Left hindlimb (tissue), 1 donor: ENCODE measurements around the gene FMC1.
"Not testable (repeated sequence)": the region's sequence is repeated elsewhere in the genome, so short reads cannot be mapped to it uniquely, and the experiment has no call there.

Source experiments
- DNase-seq: peaks from one replicate; pipeline ENCODE4 v3.0.0-alpha.2; 2018

Gene FMC1

GRCh38 chr7:139340808-139341057 lies 404 bp upstream of the FMC1 start:
- no peak for DNase-seq

GRCh38 chr7:139341776-139342226 lies 664 bp downstream of the FMC1 start:
- DNase-seq, result no peak

GRCh38 chr7:139345042-139345441 lies 3.9 kb downstream of the FMC1 start:
- no peak for DNase-seq

GRCh38 chr7:139351027-139351426 lies 9.9 kb downstream of the FMC1 start:
- DNase-seq, result no peak

GRCh38 chr7:139354729-139355128 lies 13.6 kb downstream of the FMC1 start:
- DNase-seq, result no peak

- DNase-seq, result no peak
Measured at GRCh38 chr7:139355320-139355719, 14.2 kb downstream of the FMC1 start.

GRCh38 chr7:139357729-139358506 lies 16.8 kb downstream of the FMC1 start:
- not testable (repeated sequence) for DNase-seq

GRCh38 chr7:139358541-139359365 lies 17.6 kb downstream of the FMC1 start:
- no peak for DNase-seq

- DNase-seq, result peak; percentile 100
Measured at GRCh38 chr7:139359366-139360209, 18.5 kb downstream of the FMC1 start, which contains the start of gene LUC7L2. LUC7L2 (plus strand) TSS chr7:139359894; CDS start chr7:139360262, 368 bp downstream.

- DNase-seq, result peak; percentile 98
Measured at GRCh38 chr7:139360210-139360947, 19.2 kb downstream of the FMC1 start.

GRCh38 chr7:139360948-139361307 lies 19.8 kb downstream of the FMC1 start:
- no peak for DNase-seq

- DNase-seq, result no peak
Measured at GRCh38 chr7:139361523-139361922, 20.4 kb downstream of the FMC1 start.

- DNase-seq, result no peak
Measured at GRCh38 chr7:139362302-139362701, 21.2 kb downstream of the FMC1 start.

- DNase-seq, result no peak
Measured at GRCh38 chr7:139362981-139363380, 21.8 kb downstream of the FMC1 start.

GRCh38 chr7:139365336-139365735 lies 24.2 kb downstream of the FMC1 start:
- DNase-seq, result no peak

- no peak for DNase-seq
Measured at GRCh38 chr7:139366400-139366799, 25.3 kb downstream of the FMC1 start.

GRCh38 chr7:139367438-139368155 lies 26.5 kb downstream of the FMC1 start:
- no peak for DNase-seq

GRCh38 chr7:139370301-139370942 lies 29.3 kb downstream of the FMC1 start:
- no peak for DNase-seq

- no peak for DNase-seq
Measured at GRCh38 chr7:139370943-139371313, 29.8 kb downstream of the FMC1 start.

GRCh38 chr7:139374246-139374645 lies 33.1 kb downstream of the FMC1 start:
- DNase-seq, result no peak

- DNase-seq, result no peak
Measured at GRCh38 chr7:139382439-139382838, 41.3 kb downstream of the FMC1 start.
